ENCODE results near the gene SPNS2. TPM values are rescaled to one million over a fixed set of nuclear protein-coding genes. Genes with fewer than 3 reads are reported as not detected.

The SPNS2 gene
- total RNA-seq, 2 donors from 2014 or later: 7.2 to 16.8 TPM

DNA sequence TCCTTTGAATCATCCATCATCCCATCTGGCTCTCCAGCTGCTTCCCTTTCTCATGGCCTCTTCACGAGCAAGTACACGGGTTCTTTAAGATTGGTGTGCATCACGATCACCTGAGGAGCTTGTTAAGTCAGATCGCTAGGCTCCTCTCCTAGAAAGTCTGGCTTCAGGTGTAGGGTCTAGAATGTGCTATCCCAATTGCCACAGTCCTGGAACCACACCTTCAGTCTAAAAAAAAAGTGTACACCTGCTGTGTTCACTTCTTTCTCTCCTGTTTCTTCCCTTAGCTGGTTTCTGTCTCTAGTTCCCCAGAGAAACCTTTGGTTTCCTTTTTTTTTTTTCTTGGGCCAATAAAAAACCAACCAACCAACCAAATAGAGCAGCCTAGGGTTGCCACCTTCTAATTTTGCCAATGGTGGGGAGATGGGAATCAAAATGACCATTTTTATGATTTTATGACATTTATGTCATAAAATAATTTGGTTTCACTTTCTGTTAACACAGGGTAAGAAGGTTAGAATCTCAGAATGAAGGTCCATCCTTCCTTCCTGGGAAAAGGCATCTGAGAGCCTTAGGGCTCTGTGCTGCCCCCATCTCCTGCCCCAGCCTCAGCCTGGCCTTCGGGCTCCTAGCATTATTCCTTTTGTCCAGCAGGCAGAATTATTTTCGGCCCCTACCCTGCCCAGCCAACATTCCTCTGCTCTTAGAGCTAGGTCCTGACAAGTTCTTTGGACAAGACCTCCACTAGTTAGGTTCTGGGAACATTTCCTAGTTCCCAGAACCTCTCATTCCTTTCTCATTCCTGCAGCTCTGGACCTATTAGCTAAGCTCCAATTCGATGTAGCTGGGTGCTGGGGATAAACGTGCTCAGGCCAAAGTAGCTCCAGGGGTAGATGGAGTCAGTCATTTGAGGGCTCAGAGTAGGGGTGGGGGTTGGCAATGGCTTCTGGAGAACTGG, 63.6 kb downstream of the SPNS2 start:
- DNase-seq (ENCODE audit: low spot score): no peak
- H3K36me3 ChIP-seq: no peaks in the 10 kb centered on the region
- peak overlapping the region in 1 of 2 donors; percentile 22 for H3K27ac ChIP-seq
- H3K27me3 ChIP-seq: no peaks in the 10 kb centered on the region
- TF ChIP-seq, protein P1, sequence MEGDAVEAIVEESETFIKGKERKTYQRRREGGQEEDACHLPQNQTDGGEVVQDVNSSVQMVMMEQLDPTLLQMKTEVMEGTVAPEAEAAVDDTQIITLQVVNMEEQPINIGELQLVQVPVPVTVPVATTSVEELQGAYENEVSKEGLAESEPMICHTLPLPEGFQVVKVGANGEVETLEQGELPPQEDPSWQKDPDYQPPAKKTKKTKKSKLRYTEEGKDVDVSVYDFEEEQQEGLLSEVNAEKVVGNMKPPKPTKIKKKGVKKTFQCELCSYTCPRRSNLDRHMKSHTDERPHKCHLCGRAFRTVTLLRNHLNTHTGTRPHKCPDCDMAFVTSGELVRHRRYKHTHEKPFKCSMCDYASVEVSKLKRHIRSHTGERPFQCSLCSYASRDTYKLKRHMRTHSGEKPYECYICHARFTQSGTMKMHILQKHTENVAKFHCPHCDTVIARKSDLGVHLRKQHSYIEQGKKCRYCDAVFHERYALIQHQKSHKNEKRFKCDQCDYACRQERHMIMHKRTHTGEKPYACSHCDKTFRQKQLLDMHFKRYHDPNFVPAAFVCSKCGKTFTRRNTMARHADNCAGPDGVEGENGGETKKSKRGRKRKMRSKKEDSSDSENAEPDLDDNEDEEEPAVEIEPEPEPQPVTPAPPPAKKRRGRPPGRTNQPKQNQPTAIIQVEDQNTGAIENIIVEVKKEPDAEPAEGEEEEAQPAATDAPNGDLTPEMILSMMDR (IDR thresholded peaks at IDR 0.05): no peak
- H3K4me1 ChIP-seq: no peaks in the 10 kb centered on the region
- H3K4me3 ChIP-seq: no peak overlapping the region
- no peaks in the 10 kb centered on the region for H3K9me3 ChIP-seq

DNA sequence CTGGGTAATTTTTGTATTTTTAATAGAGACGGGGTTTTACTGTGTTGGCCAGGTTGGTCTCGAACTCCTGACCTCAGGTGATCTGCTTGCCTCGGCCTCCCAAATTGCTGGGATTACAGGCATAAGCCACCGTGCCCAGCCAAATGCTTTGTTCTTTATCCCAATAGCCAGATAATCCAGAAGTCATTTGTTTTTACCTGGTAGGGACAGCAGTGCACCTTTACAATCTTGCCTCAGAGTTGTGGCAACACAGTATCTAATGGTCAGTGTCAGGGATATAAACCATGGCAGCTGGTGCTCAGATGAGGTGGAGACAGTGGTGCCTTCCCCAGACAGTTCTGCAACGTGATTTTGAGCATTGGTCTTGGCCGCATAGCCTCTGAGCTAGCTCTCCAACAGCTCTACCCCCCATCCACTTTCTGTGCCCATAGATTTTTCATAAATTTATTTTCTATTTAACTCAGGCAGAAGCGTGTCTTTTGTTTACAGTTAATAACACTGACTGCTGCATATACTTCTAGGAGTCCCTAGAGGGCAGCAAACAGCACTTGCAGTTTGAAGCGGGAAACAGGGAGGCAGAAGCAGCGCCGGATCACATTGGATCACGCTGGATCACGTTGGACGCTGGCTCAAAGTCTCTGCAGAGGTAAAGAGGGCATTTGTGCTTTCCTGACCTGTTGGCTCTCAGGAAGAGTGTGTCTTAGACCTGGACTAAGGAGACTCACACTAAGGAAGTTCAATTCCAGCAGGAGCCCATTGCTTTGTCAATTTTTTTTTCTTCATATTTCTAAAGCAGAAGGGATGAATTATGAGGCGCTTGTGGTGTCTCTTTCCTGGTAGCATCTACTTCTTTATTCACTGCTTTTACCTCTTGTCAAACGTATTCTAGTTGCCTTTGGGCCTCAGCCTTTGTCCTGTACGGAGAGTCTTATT, 66.8 kb downstream of the SPNS2 start:
- no peak overlapping the region for H3K27ac ChIP-seq
- peak; percentile 65 for DNase-seq (ENCODE audit: low spot score)
- H3K4me3 ChIP-seq: no peak overlapping the region
- H3K9me3 ChIP-seq: no peaks in the 10 kb centered on the region
- H3K36me3 ChIP-seq: no peaks in the 10 kb centered on the region
- TF ChIP-seq, protein P1 (IDR thresholded peaks at IDR 0.05): peak; percentile 73 to 90
- no peaks in the 10 kb centered on the region for H3K4me1 ChIP-seq
- H3K27me3 ChIP-seq: no peaks in the 10 kb centered on the region

DNA sequence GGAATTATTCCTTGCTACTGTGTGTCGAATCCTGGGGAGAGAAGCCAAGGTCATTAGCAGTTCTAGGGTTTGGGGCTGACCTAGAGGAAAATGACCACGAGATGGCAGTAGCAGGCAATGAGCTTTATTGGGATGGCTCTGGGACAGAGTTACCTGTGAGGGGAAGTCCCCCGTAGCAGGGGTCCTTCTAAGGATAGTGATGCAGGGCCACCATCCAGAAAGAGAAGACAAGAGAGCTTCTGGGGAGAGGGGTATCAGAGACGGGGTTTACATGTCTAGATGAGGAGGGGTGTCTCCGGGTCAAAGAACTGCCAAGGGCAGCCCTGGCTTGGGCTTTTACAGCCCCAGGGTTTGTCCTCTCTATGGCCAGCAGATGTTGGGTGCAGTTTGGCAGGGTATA, 68.1 kb downstream of the SPNS2 start:
- DNase-seq (ENCODE audit: low spot score): peak; percentile 64
- no peaks in the 10 kb centered on the region for H3K9me3 ChIP-seq
- no peaks in the 10 kb centered on the region for H3K36me3 ChIP-seq
- H3K4me3 ChIP-seq: no peak overlapping the region
- H3K4me1 ChIP-seq: no peaks in the 10 kb centered on the region
- no peak overlapping the region for H3K27ac ChIP-seq
- TF ChIP-seq, protein P1 (IDR thresholded peaks at IDR 0.05): peak; percentile 48 to 83
- no peaks in the 10 kb centered on the region for H3K27me3 ChIP-seq

DNA sequence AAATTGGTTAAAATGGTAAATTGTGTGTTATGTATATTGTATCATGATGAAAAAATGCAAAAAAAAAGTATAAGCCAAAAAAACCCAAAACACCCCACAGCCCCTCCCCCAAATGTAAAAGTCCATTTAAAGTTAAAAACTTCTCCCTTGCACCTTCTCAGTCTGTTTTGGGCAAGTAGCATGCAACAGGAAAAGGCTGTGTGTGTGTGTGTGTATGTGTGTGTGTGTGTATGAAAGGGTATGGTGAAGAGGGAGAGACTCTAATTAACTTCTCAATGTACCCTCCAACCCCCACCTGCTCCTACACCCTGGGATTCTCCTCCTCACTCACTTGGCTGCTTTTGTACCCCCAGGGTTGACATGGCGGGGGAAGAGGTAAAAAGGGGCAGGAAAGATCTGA, 70.9 kb downstream of the SPNS2 start:
- Histone ChIP-seq H3K27ac (no peak overlapping the region), H3K4me3 (no peak overlapping the region), H3K4me1 (no peaks in the 10 kb centered on the region), H3K27me3 (no peaks in the 10 kb centered on the region), H3K9me3 (no peaks in the 10 kb centered on the region), H3K36me3 (no peaks in the 10 kb centered on the region)
- no peak for DNase-seq (ENCODE audit: low spot score)
- TF ChIP-seq, protein P1 (IDR thresholded peaks at IDR 0.05): no peak

DNA sequence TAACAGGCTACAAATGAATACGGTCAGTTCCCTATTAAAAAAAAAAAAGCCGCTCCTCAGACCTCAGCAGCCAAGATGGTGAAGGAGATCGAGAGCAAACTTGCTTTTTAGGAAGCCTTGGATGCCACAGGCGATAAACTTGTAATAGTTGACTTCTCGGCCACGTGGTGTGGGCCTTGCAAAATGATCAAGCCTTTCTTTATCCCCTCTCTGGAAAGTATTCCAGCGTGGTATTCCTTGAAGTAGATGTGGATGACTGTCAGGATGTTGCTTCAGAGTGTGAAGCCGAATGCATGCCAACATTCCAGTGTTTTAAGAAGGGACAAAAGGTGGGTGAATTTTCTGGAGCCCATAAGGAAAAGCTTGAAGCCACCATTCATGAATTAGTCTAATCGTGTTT, 73.5 kb downstream of the SPNS2 start:
- TF ChIP-seq, protein P1 (IDR thresholded peaks at IDR 0.05): no peak
- H3K27me3 ChIP-seq: no peaks in the 10 kb centered on the region
- DNase-seq (ENCODE audit: low spot score): no peak
- H3K4me3 ChIP-seq: no peak overlapping the region
- no peaks in the 10 kb centered on the region for H3K9me3 ChIP-seq
- H3K36me3 ChIP-seq: no peaks in the 10 kb centered on the region
- no peaks in the 10 kb centered on the region for H3K4me1 ChIP-seq
- H3K27ac ChIP-seq: no peak overlapping the region

Data from right atrium auricular region (tissue), 2 donors.